B cell (primary cell): ENCODE data around the gene SLC35A3. TPM values are rescaled to one million over a fixed set of nuclear protein-coding genes. Genes with fewer than 3 reads are reported as not detected.

Experiments used
- ATAC-seq: fragments of 200-7000 bp; cut with Tn5 transposase; one replicate; pipeline ENCODE4 v1.10.0; 2021; ENCODE audit warnings: low read depth, mild to moderate bottlenecking, moderate number of reproducible peaks, moderate library complexity
- CTCF ChIA-PET: fragments of 350-600 bp; sonication (Branson Sonifier 250); formaldehyde crosslinking; loops from one replicate; lab custom pipeline; 2021; ENCODE audit warnings: antibody characterized with exemption, inconsistent platforms; lab: Charles Lee
- POLR2A ChIA-PET: fragments of 350-600 bp; sonication (Branson Sonifier 250); formaldehyde crosslinking; loops from one replicate; lab custom pipeline; 2021; ENCODE audit warnings: antibody characterized with exemption; lab: Charles Lee
- DNase-seq: peaks from one replicate; pipeline ENCODE4 v3.0.0; 2013
- H2AFZ ChIP-seq: 2 replicates; pipeline ENCODE4 v1.6.1; 2012; ENCODE audit warnings: mild to moderate bottlenecking, low read depth, low read length; ENCODE audit not compliant: insufficient read depth, poor library complexity, severe bottlenecking
- H3K27ac ChIP-seq, 2 donors: 1 replicate in 1 of 2; 2 replicates in 1 of 2; pipeline ENCODE4 v1.5.1; 2012 to 2013; ENCODE audit warnings: low read length in 2 of 2, mild to moderate bottlenecking in 2 of 2, moderate library complexity in 1 of 2
- H3K27me3 ChIP-seq, 4 experiments: fragments of 200-600 bp in 1 of 4; sonication (generic) in 1 of 4; replicated peaks in 1 of 4; 1 replicate in 2 of 4; 2 replicates in 2 of 4; pipeline versions ENCODE4 v1.6.1 to v1.7.0; 2013 to 2016; ENCODE audit warnings: low read length in 3 of 4, mild to moderate bottlenecking in 2 of 4, mixed read lengths in 1 of 4, moderate library complexity in 1 of 4; ENCODE audit not compliant: insufficient read depth in 4 of 4, control insufficient read depth in 3 of 4; ENCODE audit errors: control extremely low read depth in 1 of 4
- H3K36me3 ChIP-seq, 2 experiments: replicated peaks in 1 of 2; 1 replicate in 1 of 2; 2 replicates in 1 of 2; pipeline versions ENCODE4 v1.6.1 to v1.7.1; 2013; ENCODE audit warnings: low read length in 1 of 2; ENCODE audit not compliant: insufficient read depth in 2 of 2, control insufficient read depth in 1 of 2; ENCODE audit errors: control extremely low read depth in 1 of 2, extremely low read depth in 1 of 2
- H3K4me1 ChIP-seq, 2 donors: fragments of 200-600 bp in 1 of 2; sonication (generic) in 1 of 2; 1 replicate in 1 of 2; 2 replicates in 1 of 2; pipeline versions ENCODE4 v1.5.1 to v1.6.1; 2013 to 2017; ENCODE audit warnings: low read length in 2 of 2; ENCODE audit not compliant: control insufficient read depth in 2 of 2, insufficient read depth in 2 of 2
- H3K4me2 ChIP-seq: replicated peaks from 2 replicates; pipeline ENCODE3; 2012; ENCODE audit warnings: mild to moderate bottlenecking, low read depth, low read length; ENCODE audit not compliant: poor library complexity, severe bottlenecking
- H3K4me3 ChIP-seq, 5 experiments: fragments of 200-600 bp in 1 of 5; sonication (generic) in 1 of 5; 1 replicate in 3 of 5; 2 replicates in 2 of 5; pipeline versions ENCODE4 v1.5.1 to v1.7.0; 2011 to 2016; ENCODE audit warnings: low read length in 4 of 5, mild to moderate bottlenecking in 4 of 5, low read depth in 2 of 5, control low read depth in 1 of 5, moderate library complexity in 1 of 5; ENCODE audit not compliant: insufficient read depth in 1 of 5; ENCODE audit errors: control extremely low read depth in 1 of 5, extremely low read depth in 1 of 5
- H3K79me2 ChIP-seq: fragments of 200-600 bp; sonication (generic); one replicate; pipeline ENCODE4 v1.6.0; 2016; ENCODE audit warnings: low read length; ENCODE audit not compliant: control insufficient read depth, insufficient read depth
- H3K9ac ChIP-seq: fragments of 200-600 bp; sonication (generic); 2 replicates; pipeline ENCODE4 v1.6.1; 2017; ENCODE audit warnings: mild to moderate bottlenecking, low read length, moderate library complexity
- H3K9me3 ChIP-seq, 3 donors: one replicate each; pipeline versions ENCODE4 v1.6.1 to v1.7.1; 2013; ENCODE audit warnings: low read length in 2 of 3; ENCODE audit not compliant: control insufficient read depth in 2 of 3, insufficient read depth in 1 of 3; ENCODE audit errors: control extremely low read depth in 1 of 3
- H4K20me1 ChIP-seq: 2 replicates; pipeline ENCODE4 v1.6.0; 2012; ENCODE audit warnings: mild to moderate bottlenecking, low read length; ENCODE audit not compliant: insufficient read depth, control insufficient read depth, poor library complexity, severe bottlenecking
- H3K27ac Mint-ChIP-seq: one replicate; pipeline ENCODE4 v1.8.0; 2021; ENCODE audit warnings: mixed read lengths
- H3K27me3 Mint-ChIP-seq: one replicate; pipeline ENCODE4 v1.8.0; 2021; ENCODE audit warnings: mixed read lengths
- H3K4me1 Mint-ChIP-seq: one replicate; pipeline ENCODE4 v1.8.0; 2021; ENCODE audit warnings: mixed read lengths
- H3K4me3 Mint-ChIP-seq: one replicate; pipeline ENCODE4 v1.8.0; 2021; ENCODE audit warnings: mixed read lengths
- H3K9me3 Mint-ChIP-seq: one replicate; pipeline ENCODE4 v1.8.0; 2022; ENCODE audit warnings: mixed read lengths; ENCODE audit not compliant: insufficient read depth
- CTCF ChIP-seq: fragments of 200-600 bp; IDR thresholded peaks from one replicate; pipeline ENCODE4 v1.8.0; 2022; ENCODE audit warnings: antibody characterized with exemption, mild to moderate bottlenecking
- EZH2 ChIP-seq: IDR thresholded peaks from 2 replicates; pipeline ENCODE4 v1.6.1; 2012; ENCODE audit warnings: borderline replicate concordance, low read depth, mild to moderate bottlenecking, moderate library complexity, low read length; ENCODE audit not compliant: insufficient read depth, poor library complexity, severe bottlenecking
- WGBS: methylation state at CpG from one replicate; pipeline ENCODE4 v1.1.5; 2013; ENCODE audit warnings: missing lambda C conversion rate; ENCODE audit not compliant: insufficient coverage; 5-methylcytosine and 5-hydroxymethylcytosine counted together
- intact Hi-C: fragments of 100-400 bp; cut with micrococcal nuclease; formaldehyde crosslinking; loops from one replicate; pipeline ENCODE4 v1.10.0; 2022
- polyA plus RNA-seq: library from polyadenylated mRNA; depleted of rRNA; stranded (reverse); fragments of >200 nt; gene quantifications from 2 replicates; pipeline ENCODE4 v1.2.3, GENCODE V29; 2012
- total RNA-seq, 2 donors: library from RNA; stranded (reverse); fragments of 120-200 nt in 1 of 2; gene quantifications; 1 replicate in 1 of 2; 2 replicates in 1 of 2; pipeline versions ENCODE4 v1.2.3 to v1.2.4, GENCODE V29; 2013 to 2022

SLC35A3 gene
- total and polyA plus RNA-seq, 2 donors (not counting 1 experiment from before 2014, with no cell fraction given), result 10.7 to 30.2 TPM

DNA sequence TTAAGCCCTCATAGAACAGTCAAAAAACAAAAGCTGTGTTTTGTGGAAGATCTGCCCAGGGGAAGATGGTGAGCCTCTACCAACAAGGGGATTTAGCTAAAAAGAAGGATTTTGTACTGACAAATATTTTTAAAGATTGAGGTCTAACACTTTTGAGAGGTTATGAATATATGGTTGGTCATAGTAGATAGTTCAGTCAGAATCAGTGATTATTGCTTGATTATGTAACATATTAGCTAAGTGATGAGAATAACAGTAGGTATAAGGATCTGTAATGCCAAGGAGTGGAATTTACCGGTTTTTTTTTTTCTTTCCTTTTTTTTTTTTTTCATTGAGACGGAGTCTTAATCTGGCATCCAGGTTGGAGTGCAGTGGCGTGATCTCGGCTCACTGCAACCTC is 83.9 kb downstream of the SLC35A3 start:
- H3K9me3 ChIP-seq, result no peaks in the 10 kb centered on the region
- H3K27ac Mint-ChIP-seq, result no peak overlapping the region
- no peak overlapping the region for H3K4me3 Mint-ChIP-seq
- no peak overlapping the region for H3K4me3 ChIP-seq
- H3K27ac ChIP-seq, result no peak overlapping the region
- 83% methylated on average over 1 of the region's 4 CpGs for WGBS
- H3K27me3 ChIP-seq, result no peaks in the 10 kb centered on the region
- H3K9me3 Mint-ChIP-seq, result no peaks in the 10 kb centered on the region
- ATAC-seq (no peak), DNase-seq (no peak)
- no peak overlapping the region for H3K4me2 ChIP-seq
- H3K9ac ChIP-seq, result no peak overlapping the region
- H3K79me2 ChIP-seq, result peaks cover 94% of the 10 kb centered on the region
- H2AFZ ChIP-seq, result no peak overlapping the region
- peaks cover 38% of the 10 kb centered on the region for H4K20me1 ChIP-seq
- peaks cover under 1 to 5% of the 10 kb centered on the region in 2 donors for H3K4me1 ChIP-seq
- intact Hi-C loops, result no loop called here
- TF ChIP-seq CTCF (no peak), EZH2 (no peak)
- H3K36me3 ChIP-seq, result peaks cover 2 to 12% of the 10 kb centered on the region in 2 experiments
- CTCF ChIA-PET, result interaction anchor here (0.7 kb wide), 2 partner anchors 77 to 490 kb away, joined by 4 read pairs; no protein-coding TSS in a partner anchor
- H3K4me1 Mint-ChIP-seq, result peaks cover 19% of the 10 kb centered on the region
- POLR2A ChIA-PET, result no interaction called here
- H3K27me3 Mint-ChIP-seq, result no peaks in the 10 kb centered on the region

- no peak overlapping the region for H3K27ac Mint-ChIP-seq
Measured at GRCh38 chr1:100061681-100062080, 91.9 kb downstream of the SLC35A3 start.

More at GRCh38 chr1:100061681-100062080, 91.9 kb downstream of the SLC35A3 start:
- Histone ChIP-seq H3K27ac (no peak overlapping the region), H3K9me3 (no peaks in the 10 kb centered on the region), H3K9ac (no peak overlapping the region), H3K4me2 (no peak overlapping the region), H3K4me1 (peaks cover 0 to 9% of the 10 kb centered on the region in 2 donors), H3K27me3 (no peaks in the 10 kb centered on the region), H3K4me3 (no peak overlapping the region), H2AFZ (no peak overlapping the region), H3K79me2 (peaks cover 64% of the 10 kb centered on the region), H3K36me3 (peaks cover 12 to 62% of the 10 kb centered on the region in 2 experiments), H4K20me1 (peaks cover 36% of the 10 kb centered on the region)
- TF ChIP-seq EZH2, result no peak
- no peak for TF ChIP-seq CTCF
- WGBS, result no CpG with 5 or more reads among the region's 3 CpGs
- peaks cover 9% of the 10 kb centered on the region for H3K4me1 Mint-ChIP-seq
- H3K9me3 Mint-ChIP-seq, result no peaks in the 10 kb centered on the region
- ChIA-PET CTCF (no interaction called here), POLR2A (interaction anchor here (0.6 kb wide), 1 partner anchor 9 kb away, joined by 8 read pairs; no protein-coding TSS in a partner anchor)
- H3K27me3 Mint-ChIP-seq, result no peaks in the 10 kb centered on the region
- DNase-seq (no peak), ATAC-seq (no peak)
- intact Hi-C loops, result no loop called here
- no peak overlapping the region for H3K4me3 Mint-ChIP-seq
